Caco-2 (cell line): ENCODE data around the gene SETD6. TPM values are rescaled to one million over a fixed set of nuclear protein-coding genes. Genes with fewer than 3 reads are reported as not detected.

Experiments used
- BruUV-seq: library from RNA; stranded (reverse); fragments of 400-500 nt; replicated peaks from 2 replicates; lab custom pipeline; 2021; lab: Mats Ljungman, UMichigan
- CTCF ChIA-PET: fragments of 300-600 bp; sonication (Branson Sonifier 250); formaldehyde crosslinking; loops from one replicate; lab custom pipeline; 2022; ENCODE audit warnings: antibody characterized with exemption; lab: Charles Lee
- POLR2A ChIA-PET: fragments of 300-600 bp; sonication (Branson Sonifier 250); formaldehyde crosslinking; loops from one replicate; lab custom pipeline; 2022; ENCODE audit warnings: antibody characterized with exemption; lab: Charles Lee
- DNase-seq, 2 experiments: peaks; one replicate each; pipeline versions ENCODE4 v3.0.0 to v3.0.0-alpha.2; 2020 to 2022
- H3K27me3 ChIP-seq: replicated peaks from 2 replicates; pipeline ENCODE4 v1.6.0; 2011; ENCODE audit warnings: low read length; ENCODE audit not compliant: control insufficient read depth, insufficient read depth
- H3K36me3 ChIP-seq: 2 replicates; pipeline ENCODE4 v1.5.1; 2011; ENCODE audit warnings: low read length; ENCODE audit not compliant: control insufficient read depth, insufficient read depth
- H3K4me1 ChIP-seq: fragments of 250-450 bp; sonication (Bioruptor Pico); 2 replicates; pipeline ENCODE4 v1.5.1; 2020; ENCODE audit warnings: mild to moderate bottlenecking
- H3K4me3 ChIP-seq: 2 replicates; pipeline ENCODE4 v1.5.1; 2011; ENCODE audit warnings: low read depth, mild to moderate bottlenecking, control low read depth, low read length
- H3K9me3 ChIP-seq: fragments of 250-450 bp; sonication (Bioruptor Pico); 2 replicates; pipeline ENCODE4 v1.5.1; 2020; ENCODE audit warnings: mild to moderate bottlenecking, moderate library complexity
- H3K27ac Mint-ChIP-seq: one replicate; pipeline ENCODE4 v1.8.0; 2022; ENCODE audit warnings: mixed read lengths; ENCODE audit not compliant: unreplicated experiment
- H3K27me3 Mint-ChIP-seq: one replicate; pipeline ENCODE4 v1.8.0; 2022; ENCODE audit warnings: mixed read lengths; ENCODE audit not compliant: insufficient read depth, unreplicated experiment
- H3K36me3 Mint-ChIP-seq: one replicate; pipeline ENCODE4 v1.8.0; 2022; ENCODE audit warnings: mild to moderate bottlenecking, mixed read lengths; ENCODE audit not compliant: insufficient read depth, unreplicated experiment
- H3K4me1 Mint-ChIP-seq: one replicate; pipeline ENCODE4 v1.8.0; 2022; ENCODE audit warnings: low read depth, mixed read lengths; ENCODE audit not compliant: unreplicated experiment
- H3K4me3 Mint-ChIP-seq: one replicate; pipeline ENCODE4 v1.8.0; 2022; ENCODE audit warnings: mild to moderate bottlenecking, moderate library complexity, mixed read lengths; ENCODE audit not compliant: unreplicated experiment
- H3K9me3 Mint-ChIP-seq: one replicate; pipeline ENCODE4 v1.8.0; 2022; ENCODE audit warnings: mixed read lengths; ENCODE audit not compliant: unreplicated experiment
- intact Hi-C: fragments of 100-400 bp; cut with micrococcal nuclease; formaldehyde crosslinking; loops from one replicate; pipeline ENCODE4 v1.10.0; 2022; ENCODE audit not compliant: unreplicated experiment
- total RNA-seq: library from RNA; stranded (reverse); gene quantifications from 2 replicates; pipeline ENCODE4 v1.2.3, GENCODE V29; 2022
- TF ChIP-seq, protein P1 (sequence below), 2 experiments: fragments of 200-600 bp in 1 of 2; IDR thresholded peaks; 1 replicate in 1 of 2; 2 replicates in 1 of 2; pipeline versions ENCODE4 v1.5.1 to v1.8.0; 2011 to 2022; ENCODE audit warnings: antibody characterized with exemption in 1 of 2, control low read depth in 1 of 2, inconsistent platforms in 1 of 2, low read depth in 1 of 2, low read length in 1 of 2, mild to moderate bottlenecking in 1 of 2, moderate library complexity in 1 of 2; ENCODE audit not compliant: insufficient read depth in 1 of 2, severe bottlenecking in 1 of 2, unreplicated experiment in 1 of 2

The SETD6 gene
- total RNA-seq, 1 experiment from 2014 or later: 41.7 TPM

DNA sequence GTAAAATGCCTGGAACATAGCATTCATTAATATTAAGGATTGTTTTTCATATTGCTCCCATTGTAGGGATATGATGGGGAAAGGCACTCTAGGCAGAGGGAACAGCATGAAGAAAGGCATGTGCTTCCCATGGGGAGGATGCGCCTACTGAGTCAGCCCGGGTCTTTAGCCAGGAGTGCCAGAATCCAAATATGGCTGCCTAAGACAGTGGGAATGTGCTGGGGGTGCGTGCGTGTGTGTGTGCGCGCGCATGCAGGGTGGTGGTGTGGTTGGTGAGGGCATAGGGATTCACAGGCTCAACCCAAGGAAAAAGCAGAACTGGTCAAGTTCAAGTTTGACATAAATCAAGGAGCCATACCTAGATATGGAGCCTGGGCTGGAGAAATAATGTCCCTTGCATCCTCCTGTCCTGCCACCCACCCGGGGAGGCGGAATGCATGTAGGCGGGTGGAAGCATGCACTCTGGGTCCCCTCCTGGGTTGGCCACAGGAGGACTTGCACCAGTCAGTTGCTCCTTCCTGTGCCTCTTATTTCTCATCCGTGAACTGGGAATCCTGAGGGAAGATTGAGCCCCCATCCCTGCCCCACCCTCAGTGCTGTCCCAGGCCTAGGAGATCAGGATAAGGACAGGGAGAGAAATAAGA is 34.0 kb upstream of the SETD6 start:
- Mint-ChIP-seq H3K9me3 (no peaks in the 10 kb centered on the region), H3K27me3 (peaks cover 3% of the 10 kb centered on the region), H3K27ac (no peak overlapping the region), H3K4me3 (no peak overlapping the region), H3K36me3 (no peaks in the 10 kb centered on the region), H3K4me1 (no peaks in the 10 kb centered on the region)
- CTCF ChIA-PET: no interaction called here
- no TSS peak for BruUV-seq
- TF ChIP-seq, protein P1, sequence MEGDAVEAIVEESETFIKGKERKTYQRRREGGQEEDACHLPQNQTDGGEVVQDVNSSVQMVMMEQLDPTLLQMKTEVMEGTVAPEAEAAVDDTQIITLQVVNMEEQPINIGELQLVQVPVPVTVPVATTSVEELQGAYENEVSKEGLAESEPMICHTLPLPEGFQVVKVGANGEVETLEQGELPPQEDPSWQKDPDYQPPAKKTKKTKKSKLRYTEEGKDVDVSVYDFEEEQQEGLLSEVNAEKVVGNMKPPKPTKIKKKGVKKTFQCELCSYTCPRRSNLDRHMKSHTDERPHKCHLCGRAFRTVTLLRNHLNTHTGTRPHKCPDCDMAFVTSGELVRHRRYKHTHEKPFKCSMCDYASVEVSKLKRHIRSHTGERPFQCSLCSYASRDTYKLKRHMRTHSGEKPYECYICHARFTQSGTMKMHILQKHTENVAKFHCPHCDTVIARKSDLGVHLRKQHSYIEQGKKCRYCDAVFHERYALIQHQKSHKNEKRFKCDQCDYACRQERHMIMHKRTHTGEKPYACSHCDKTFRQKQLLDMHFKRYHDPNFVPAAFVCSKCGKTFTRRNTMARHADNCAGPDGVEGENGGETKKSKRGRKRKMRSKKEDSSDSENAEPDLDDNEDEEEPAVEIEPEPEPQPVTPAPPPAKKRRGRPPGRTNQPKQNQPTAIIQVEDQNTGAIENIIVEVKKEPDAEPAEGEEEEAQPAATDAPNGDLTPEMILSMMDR (IDR thresholded peaks at IDR 0.05; ENCODE audit: insufficient read depth in 1 of 2, low read depth in 1 of 2, low read length in 1 of 2, severe bottlenecking in 1 of 2, unreplicated experiment in 1 of 2): no peak
- POLR2A ChIA-PET: no interaction called here
- intact Hi-C loops: no loop called here
- Histone ChIP-seq H3K4me3 (no peak overlapping the region), H3K4me1 (no peaks in the 10 kb centered on the region), H3K9me3 (no peaks in the 10 kb centered on the region), H3K36me3 (no peaks in the 10 kb centered on the region), H3K27me3 (no peaks in the 10 kb centered on the region)
- no peak for DNase-seq

- Mint-ChIP-seq H3K9me3 (no peaks in the 10 kb centered on the region), H3K27me3 (peaks cover 3% of the 10 kb centered on the region), H3K27ac (no peak overlapping the region), H3K4me1 (no peaks in the 10 kb centered on the region), H3K36me3 (no peaks in the 10 kb centered on the region), H3K4me3 (no peak overlapping the region)
- no peak for DNase-seq
- no TSS peak for BruUV-seq
- no peaks in the 10 kb centered on the region for H3K9me3 ChIP-seq
- H3K27me3 ChIP-seq: no peaks in the 10 kb centered on the region
- TF ChIP-seq, protein P1 (IDR thresholded peaks at IDR 0.05; ENCODE audit: insufficient read depth in 1 of 2, low read depth in 1 of 2, low read length in 1 of 2, severe bottlenecking in 1 of 2, unreplicated experiment in 1 of 2): no peak
- no peaks in the 10 kb centered on the region for H3K36me3 ChIP-seq
- intact Hi-C loops: no loop called here
- H3K4me3 ChIP-seq: no peak overlapping the region
- POLR2A ChIA-PET: no interaction called here
- CTCF ChIA-PET: no interaction called here
- H3K4me1 ChIP-seq: no peaks in the 10 kb centered on the region
Measured at GRCh38 chr16:58481931-58482330, 33.4 kb upstream of the SETD6 start.

GRCh38 chr16:58485184-58485887 is 30.0 kb upstream of the SETD6 start:
- H3K9me3 Mint-ChIP-seq: no peaks in the 10 kb centered on the region
- Histone ChIP-seq H3K27me3 (no peaks in the 10 kb centered on the region), H3K4me1 (no peaks in the 10 kb centered on the region), H3K4me3 (no peak overlapping the region), H3K36me3 (no peaks in the 10 kb centered on the region), H3K9me3 (no peaks in the 10 kb centered on the region)
- no peak overlapping the region for H3K4me3 Mint-ChIP-seq
- ChIA-PET POLR2A (interaction anchor here (0.6 kb wide), 1 partner anchor 461 kb away, joined by 3 read pairs; no protein-coding TSS in a partner anchor), CTCF (interaction anchor here (4.2 kb wide), 1 partner anchor 149 kb away, joined by 86 read pairs; no protein-coding TSS in a partner anchor)
- no peaks in the 10 kb centered on the region for H3K4me1 Mint-ChIP-seq
- no peak for DNase-seq
- no TSS peak for BruUV-seq
- no peak overlapping the region for H3K27ac Mint-ChIP-seq
- H3K27me3 Mint-ChIP-seq: no peaks in the 10 kb centered on the region
- TF ChIP-seq, protein P1 (IDR thresholded peaks at IDR 0.05; ENCODE audit: insufficient read depth in 1 of 2, low read depth in 1 of 2, low read length in 1 of 2, severe bottlenecking in 1 of 2, unreplicated experiment in 1 of 2): no peak
- H3K36me3 Mint-ChIP-seq: no peaks in the 10 kb centered on the region
- intact Hi-C loops: loop anchor here (5.0 kb wide), 2 partner anchors 93 to 288 kb away; partner anchors contain the start of genes CSNK2A2 and GINS3
